Ishikawa (cell line): ENCODE results near the gene NEDD4L.

Source experiments
- CEBPB ChIP-seq: IDR thresholded peaks from 2 replicates; pipeline ENCODE4 v1.6.1; 2012
- CREB1 ChIP-seq: IDR thresholded peaks from 2 replicates; pipeline ENCODE4 v1.6.1; 2012; ENCODE audit warnings: low read depth
- EGR1 ChIP-seq: IDR thresholded peaks from 2 replicates; pipeline ENCODE4 v1.6.1; 2012
- EP300 ChIP-seq: IDR thresholded peaks from 2 replicates; pipeline ENCODE4 v1.6.1; 2012; ENCODE audit warnings: borderline replicate concordance
- FOXM1 ChIP-seq: IDR thresholded peaks from 2 replicates; pipeline ENCODE4 v1.6.1; 2012; ENCODE audit warnings: low read depth, borderline replicate concordance
- MAX ChIP-seq: IDR thresholded peaks from 2 replicates; pipeline ENCODE4 v1.6.1; 2012
- NFIC ChIP-seq: IDR thresholded peaks from 2 replicates; pipeline ENCODE4 v1.6.1; 2012
- RAD21 ChIP-seq: IDR thresholded peaks from 2 replicates; pipeline ENCODE4 v1.6.1; 2012; ENCODE audit warnings: low read depth
- REST ChIP-seq: IDR thresholded peaks from 2 replicates; pipeline ENCODE4 v1.6.1; 2012; ENCODE audit warnings: low read depth, mild to moderate bottlenecking
- TAF1 ChIP-seq: IDR thresholded peaks from 2 replicates; pipeline ENCODE4 v1.6.1; 2012; ENCODE audit warnings: low read depth, mild to moderate bottlenecking
- TCF12 ChIP-seq: IDR thresholded peaks from 2 replicates; pipeline ENCODE4 v1.6.1; 2012; ENCODE audit warnings: low read depth
- TEAD4 ChIP-seq: IDR thresholded peaks from 2 replicates; pipeline ENCODE4 v1.6.1; 2012
- USF1 ChIP-seq: IDR thresholded peaks from 2 replicates; pipeline ENCODE4 v1.6.1; 2012
- YY1 ChIP-seq: IDR thresholded peaks from 2 replicates; pipeline ENCODE4 v1.6.1; 2012; ENCODE audit warnings: low read depth
- ZBTB7A ChIP-seq: IDR thresholded peaks from 2 replicates; pipeline ENCODE4 v1.6.1; 2012; ENCODE audit warnings: low read depth

Gene NEDD4L

GRCh38 chr18:58112174-58112573 is 68.1 kb downstream of the NEDD4L start:
- TF ChIP-seq ZBTB7A (no peak), YY1 (no peak), EGR1 (no peak), FOXM1 (no peak), CEBPB (no peak)

- TF ChIP-seq RAD21 = no peak
- TF ChIP-seq EP300 = no peak
- TF ChIP-seq USF1 = no peak
- no peak for TF ChIP-seq REST
Measured at GRCh38 chr18:58113337-58113736, 69.3 kb downstream of the NEDD4L start.

GRCh38 chr18:58114766-58115165 is 70.7 kb downstream of the NEDD4L start:
- no peak for TF ChIP-seq CEBPB
- no peak for TF ChIP-seq TCF12
- TF ChIP-seq NFIC = no peak
- no peak for TF ChIP-seq REST

- TF ChIP-seq ZBTB7A (no peak), RAD21 (no peak), NFIC (no peak), USF1 (no peak), REST (no peak; the same call in 1 of the 2 replicates), CREB1 (no peak), EP300 (no peak), TEAD4 (no peak), FOXM1 (no peak), CEBPB (no peak), EGR1 (no peak), TAF1 (no peak), MAX (no peak), YY1 (no peak), TCF12 (no peak)
Measured at GRCh38 chr18:58116818-58117217, 72.8 kb downstream of the NEDD4L start.

- TF ChIP-seq MAX = no peak
- TF ChIP-seq EP300 = no peak
- TF ChIP-seq ZBTB7A = no peak
- no peak for TF ChIP-seq EGR1
- TF ChIP-seq REST = no peak
- no peak for TF ChIP-seq RAD21
- no peak for TF ChIP-seq TEAD4
- TF ChIP-seq FOXM1 = no peak
- TF ChIP-seq TAF1 = no peak
- no peak for TF ChIP-seq NFIC
- no peak for TF ChIP-seq YY1
- no peak for TF ChIP-seq CEBPB
- TF ChIP-seq CREB1 = no peak
- no peak for TF ChIP-seq USF1
- TF ChIP-seq TCF12 = no peak
Measured at GRCh38 chr18:58117786-58118403, 73.9 kb downstream of the NEDD4L start.
